ENCODE measurements around the gene DEFB123. TPM values are rescaled to one million over a fixed set of nuclear protein-coding genes. Genes with fewer than 3 reads are reported as not detected.
"Not testable (repeated sequence)": the region's sequence is repeated elsewhere in the genome, so short reads cannot be mapped to it uniquely, and the experiment has no call there.

The DEFB123 gene, protein sequence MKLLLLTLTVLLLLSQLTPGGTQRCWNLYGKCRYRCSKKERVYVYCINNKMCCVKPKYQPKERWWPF
- not detected for total RNA-seq

DNA sequence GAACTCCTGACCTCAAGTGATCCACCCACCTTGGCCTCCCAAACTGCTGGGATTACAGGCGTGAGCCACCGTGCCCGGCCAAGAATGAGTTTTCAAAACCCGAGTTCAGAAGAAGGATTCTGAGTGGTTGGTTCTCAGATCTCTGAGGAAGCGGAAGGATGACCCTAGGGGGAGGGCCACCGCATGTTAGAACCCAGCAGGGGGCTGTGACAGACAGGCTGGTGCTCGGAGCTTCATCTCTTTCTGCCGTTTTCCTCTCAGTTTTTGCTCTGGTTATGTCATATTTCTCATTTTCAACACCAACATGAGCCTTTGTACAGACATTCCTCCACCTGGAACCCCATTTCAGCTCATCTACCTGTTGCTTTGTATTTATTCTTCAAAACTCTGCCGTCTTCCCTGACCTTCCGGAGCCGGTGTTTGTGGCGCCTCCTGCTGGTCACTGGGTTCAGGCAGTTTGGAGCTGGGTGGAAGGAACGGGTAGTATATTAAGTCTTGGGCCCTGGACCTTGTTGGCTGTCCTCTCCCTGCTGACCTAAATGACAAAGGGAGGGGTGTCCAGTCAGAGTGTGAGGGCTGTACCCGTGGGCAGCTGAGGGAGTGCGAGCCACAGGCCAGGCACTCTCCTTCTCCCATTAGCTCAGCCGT is at the start of gene DEFB123:
DEFB123 (plus strand) TSS at position 621 of the 648 bp plus-strand sequence. CDS start 67 bp downstream, outside the sequence.
- DNase-seq: no peak

DNA sequence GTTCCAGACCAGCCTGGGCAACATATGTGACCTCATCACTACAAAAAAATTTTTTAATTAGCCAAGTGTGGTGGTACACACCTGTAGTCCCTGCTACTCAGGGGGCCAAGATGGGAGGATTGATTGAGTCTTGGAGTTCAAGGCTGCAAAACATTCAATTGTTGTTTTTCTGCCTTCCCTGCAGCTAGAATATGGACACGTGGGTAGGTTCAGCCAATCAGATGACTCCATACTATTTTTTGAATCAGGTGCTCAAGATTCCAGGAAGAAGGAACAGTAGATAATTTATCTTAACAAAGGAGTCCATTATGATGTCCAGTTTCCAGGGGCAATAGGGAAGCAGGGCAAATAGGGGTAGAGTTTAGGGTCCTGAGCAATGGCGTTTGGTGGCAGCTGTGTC is 47.6 kb upstream of the DEFB123 start:
- DNase-seq: no peak

DNA sequence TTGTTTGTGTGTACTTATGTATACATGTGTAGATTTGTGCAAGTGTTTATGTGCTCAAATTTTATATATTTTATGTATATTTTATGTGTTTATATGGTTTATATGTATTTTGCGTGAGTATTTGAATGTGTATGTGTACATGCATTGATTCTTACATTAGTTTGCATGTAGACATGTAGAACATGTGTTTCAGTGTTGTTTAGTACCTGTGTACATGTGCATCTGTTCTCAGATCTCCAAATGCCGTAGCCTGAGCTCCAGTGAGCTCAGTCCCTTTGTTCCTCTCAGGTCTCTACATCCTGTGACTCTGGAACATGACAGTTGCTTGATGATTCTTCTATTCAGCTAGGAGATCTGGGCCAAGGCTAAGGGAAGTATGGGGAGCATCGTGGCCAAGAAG is 45.5 kb upstream of the DEFB123 start:
- no peak for DNase-seq

DNA sequence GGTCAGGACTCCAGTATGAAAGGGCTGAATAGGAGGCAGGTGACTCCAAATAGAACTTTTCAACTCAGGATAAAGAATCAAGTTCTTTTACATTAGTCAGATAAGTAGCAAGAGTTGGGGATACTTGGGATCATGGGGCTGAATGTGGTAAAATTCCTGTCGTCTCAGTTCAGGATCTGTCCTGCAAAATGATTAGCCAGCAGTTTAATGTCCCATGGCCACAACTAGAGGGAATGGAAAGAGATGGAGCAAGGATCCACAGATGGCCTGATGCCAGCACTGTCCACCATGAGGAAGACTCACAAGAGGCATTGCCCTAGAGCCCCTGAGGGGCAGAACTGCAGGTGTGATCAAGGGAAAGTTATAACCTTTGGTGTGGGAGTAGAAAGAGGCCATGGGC is 36.5 kb upstream of the DEFB123 start:
- DNase-seq: no peak

DNA sequence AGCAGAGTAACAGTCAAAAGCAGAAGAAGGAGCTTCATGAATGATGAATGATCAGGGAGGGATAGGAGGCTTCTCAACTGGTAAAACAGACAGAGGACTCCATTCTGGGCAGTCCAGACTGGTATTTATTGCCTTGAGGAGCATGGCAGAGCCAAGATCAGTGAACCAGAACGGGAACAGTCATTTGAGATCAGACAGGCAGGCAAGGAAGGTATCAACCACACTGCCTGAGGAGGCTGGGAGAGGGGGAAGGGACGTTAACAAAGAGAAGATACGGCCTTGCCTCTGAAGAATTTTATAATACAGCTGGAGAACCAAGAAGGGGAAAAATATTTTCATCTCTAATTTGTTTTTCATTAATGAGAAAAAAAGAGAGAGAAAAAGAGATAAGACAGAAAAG is 34.3 kb upstream of the DEFB123 start, which contains the start of gene DEFB121:
DEFB121 (minus strand) TSS at position 101 of the 400 bp plus-strand sequence; CDS start at position 38, 63 bp downstream.
- no peak for DNase-seq

DNA sequence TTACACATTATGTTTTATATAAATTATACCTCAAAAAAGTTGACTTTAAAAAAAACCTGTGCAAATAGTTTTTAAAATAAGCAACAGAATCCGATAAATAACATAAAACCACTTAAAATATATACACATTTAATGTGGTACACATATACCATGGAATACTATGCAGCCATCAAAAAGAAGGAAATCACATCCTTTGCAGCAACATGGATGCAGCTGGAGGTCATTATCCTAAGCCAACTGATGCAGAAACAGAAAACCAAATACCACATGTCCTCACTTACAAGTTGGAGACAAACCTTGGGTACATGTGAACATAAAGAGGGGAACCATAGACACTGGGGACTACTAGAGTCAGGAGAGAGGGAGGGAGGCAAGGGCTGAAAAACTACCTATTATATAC is 30.4 kb upstream of the DEFB123 start:
- no peak for DNase-seq

DNA sequence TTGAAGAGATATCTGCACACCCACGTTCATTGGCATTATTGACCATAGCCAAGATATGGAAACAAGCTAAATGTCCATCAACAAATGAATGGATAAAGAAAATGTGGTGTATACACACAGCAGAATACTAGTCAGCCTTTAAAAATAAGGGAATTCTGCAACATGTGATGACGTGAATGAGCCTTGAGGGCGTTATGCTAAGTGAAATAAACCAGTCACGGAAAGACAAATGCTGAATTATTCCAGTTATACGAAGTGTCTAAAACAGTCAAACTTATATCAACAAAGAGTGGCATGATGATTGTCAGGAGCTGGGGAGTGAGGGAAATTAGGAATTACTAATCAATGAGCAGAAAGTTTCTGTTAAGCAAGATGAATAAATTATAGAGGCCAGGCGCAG is 26.1 kb upstream of the DEFB123 start:
- DNase-seq: no peak

DNA sequence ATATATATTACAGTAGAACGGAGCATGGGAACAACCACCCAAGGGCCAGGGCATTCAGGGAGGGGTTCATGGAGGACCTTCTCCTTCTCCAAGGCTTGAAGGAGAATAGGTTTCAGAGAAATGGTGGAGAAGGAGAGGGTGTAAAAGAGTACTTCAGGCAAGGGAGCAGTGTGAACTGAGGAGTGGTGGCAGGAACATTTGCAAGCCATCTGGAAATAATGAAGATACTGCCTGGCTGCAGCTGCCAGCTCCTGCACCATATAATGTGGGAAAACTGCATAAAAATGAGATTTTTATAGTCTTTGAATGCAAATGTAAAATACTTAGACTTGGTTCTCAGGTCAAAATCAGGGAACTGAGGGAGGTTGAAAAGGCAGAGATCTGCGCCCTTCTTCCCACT is 24.8 kb upstream of the DEFB123 start:
- DNase-seq: no peak

DNA sequence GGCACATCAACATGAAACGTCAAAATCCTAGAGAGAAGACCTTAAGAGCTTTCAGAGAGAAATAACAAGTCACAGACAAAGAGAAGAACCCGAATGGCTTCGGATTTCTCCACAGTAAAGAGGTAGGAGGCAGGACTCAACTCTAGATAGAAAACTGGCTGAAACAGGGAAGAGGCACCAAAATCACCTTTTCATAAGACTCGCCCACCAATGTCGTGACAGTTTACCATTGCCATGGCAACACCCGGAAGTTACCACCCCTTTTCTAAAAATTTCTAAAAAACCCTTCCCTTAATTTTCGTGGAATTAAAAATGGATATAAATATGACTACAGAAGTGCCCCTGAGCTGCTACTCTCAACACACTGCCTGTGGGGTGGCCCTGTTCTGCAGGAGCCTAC is 22.1 kb upstream of the DEFB123 start:
- DNase-seq: no peak

DNA sequence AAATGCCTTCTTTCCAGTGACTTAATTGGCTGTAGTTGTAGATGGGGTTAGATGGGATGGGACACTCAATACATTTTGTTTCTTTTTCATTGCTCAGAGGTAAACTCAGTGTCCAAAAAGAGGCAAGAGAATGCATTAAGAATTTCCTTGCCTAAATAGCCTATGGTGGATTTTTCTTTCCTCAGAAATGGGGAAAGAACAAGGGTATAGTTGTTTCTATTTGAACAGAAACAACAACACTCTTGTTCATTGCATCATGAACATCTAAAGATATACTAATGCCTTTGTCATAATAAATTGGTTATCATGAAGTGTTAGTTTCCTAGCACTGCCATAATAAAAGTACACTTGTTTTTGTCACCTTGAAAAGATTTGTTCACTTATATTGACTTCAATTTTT is 14.6 kb upstream of the DEFB123 start:
- no peak for DNase-seq

DNA sequence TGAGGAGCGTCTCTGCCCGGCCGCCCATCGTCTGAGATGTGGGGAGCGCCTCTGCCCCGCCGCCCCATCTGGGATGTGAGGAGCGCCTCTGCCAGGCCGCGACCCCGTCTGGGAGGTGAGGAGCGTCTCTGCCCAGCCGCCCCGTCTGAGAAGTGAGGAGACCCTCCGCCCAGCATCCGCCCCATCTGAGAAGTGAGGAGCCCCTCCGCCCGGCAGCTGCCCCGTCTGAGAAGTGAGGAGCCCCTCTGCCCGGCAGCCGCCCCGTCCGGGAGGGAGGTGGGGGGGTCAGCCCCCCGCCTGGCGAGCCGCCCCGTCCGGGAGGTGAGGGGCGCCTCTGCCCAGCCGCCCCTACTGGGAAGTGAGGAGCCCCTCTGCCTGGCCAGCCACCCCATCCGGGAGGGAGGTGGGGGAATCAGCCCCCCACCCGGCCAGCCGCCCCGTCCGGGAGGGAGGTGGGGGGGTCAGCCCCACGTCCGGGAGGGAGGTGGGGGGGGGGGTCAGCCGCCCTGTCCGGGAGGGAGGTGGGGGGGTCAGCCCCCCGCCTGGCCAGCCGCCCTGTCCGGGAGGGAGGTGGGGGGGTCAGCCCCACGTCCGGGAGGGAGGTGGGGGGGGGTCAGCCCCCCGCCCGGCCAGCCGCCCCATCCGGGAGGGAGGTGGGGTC is 13.4 kb upstream of the DEFB123 start:
- DNase-seq: not testable (repeated sequence)

DNA sequence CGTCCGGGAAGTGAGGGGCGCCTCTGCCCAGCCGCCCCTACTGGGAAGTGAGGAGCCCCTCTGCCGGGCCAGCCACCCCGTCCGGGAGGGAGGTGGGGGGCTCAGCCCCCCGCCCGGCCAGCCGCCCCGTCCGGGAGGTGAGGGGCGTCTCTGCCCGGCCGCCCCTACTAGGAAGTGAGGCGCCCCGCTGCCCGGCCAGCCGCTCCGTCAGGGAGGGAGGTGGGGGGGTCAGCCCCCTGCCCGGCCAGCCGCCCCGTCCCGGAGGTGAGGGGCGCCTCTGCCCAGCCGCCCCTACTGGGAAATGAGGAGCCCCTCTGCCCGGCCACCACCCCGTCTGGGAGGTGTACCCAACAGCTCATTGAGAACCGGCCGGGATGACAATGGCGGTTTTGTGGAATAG is 12.9 kb upstream of the DEFB123 start:
- not testable (repeated sequence) for DNase-seq

DNA sequence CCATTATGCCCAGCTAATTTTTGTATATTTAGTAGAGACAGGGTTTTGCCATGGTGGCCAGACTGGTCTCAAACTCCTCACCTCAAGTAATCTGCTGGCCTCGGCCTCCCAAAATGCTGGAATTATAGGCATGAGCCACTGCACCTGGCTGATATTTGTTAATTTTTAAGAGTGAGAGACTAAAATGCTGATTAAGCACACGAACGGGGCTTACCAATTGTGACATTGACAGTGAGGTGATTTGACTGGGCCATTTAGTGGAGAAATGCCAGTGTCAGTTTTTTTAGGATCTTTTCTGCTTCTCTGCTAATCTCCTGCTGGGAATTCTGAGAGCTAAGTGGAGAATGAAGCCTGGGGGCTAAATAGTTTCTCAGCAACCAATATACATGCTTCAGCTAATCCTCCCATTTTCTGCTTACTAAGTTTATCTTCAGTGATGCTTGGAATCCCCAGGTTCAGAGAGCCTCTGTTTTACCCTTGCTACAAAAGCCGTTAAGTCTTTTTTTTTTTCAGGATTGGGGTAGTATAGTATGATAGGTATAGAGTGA is 9.8 kb upstream of the DEFB123 start:
- DNase-seq: no peak

DNA sequence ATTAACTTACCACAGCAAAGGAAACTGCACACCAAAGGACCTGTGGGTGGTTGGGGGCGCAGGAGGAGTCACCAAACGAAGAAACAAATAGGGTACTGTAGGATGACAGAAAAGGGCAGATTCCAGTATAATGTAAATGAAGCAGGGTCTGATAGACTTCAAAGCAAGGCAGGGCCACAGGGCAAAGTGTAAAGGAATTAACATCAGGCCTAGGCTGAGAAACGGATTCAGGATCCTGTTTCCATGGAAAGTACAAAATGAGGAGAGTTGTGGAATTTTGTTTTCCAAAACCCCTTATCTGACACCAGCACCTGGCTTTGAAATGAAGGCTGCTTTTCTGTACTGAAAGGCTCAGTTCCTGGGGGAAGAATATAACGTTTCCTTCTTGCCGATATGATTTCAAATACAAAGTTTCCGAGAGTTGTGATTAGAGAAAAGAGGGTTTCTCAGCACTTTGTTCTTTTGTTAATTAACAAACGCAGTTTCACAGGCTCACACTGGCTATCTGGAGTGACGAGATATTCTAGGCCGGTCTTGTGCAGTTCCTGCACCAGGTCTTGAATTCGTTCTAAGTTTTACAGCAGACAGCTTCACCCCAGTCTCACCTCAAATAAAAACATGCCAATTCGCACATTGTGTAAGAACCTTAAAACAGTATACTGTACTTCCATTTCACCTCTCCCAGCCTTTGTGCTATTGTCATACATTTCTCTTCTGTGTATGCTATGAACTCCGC is 5.8 kb downstream of the DEFB123 start:
- DNase-seq: no peak

DNA sequence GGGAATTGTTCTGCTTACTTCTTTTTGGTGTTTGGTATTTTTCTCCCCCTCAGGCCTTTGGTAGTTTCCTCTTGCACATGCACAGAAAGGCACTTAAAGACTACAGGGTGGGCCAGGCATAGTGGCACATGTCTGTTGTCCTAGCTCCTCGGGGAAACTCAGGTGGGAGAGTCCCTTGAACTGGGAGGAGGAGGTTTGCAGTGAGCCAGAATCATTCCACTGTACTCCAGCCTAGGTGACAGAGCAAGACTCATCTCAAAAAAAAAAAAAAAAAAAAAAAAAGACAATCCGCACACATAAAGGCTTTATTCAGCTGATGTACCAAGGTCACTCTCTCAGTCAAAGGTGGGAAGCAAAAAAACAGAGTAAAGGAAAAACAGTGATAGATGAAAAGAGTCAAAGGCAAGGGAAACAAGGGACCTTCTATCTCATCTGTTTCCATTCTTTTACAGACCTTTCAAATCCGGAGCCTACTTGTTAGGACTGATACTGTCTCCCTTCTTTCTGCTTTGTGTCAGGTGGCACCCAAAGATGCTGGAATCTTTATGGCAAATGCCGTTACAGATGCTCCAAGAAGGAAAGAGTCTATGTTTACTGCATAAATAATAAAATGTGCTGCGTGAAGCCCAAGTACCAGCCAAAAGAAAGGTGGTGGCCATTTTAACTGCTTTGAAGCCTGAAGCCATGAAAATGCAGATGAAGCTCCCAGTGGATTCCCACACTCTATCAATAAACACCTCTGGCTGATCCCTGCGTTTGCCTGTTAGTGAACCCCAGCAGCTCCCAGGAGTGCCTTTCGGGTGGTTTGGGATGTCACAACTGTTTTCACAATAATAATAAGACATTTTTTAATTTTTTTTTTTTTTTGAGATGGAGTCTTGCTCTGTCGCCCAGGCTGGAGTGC is 9.3 kb downstream of the DEFB123 start:
- DNase-seq: no peak

DNA sequence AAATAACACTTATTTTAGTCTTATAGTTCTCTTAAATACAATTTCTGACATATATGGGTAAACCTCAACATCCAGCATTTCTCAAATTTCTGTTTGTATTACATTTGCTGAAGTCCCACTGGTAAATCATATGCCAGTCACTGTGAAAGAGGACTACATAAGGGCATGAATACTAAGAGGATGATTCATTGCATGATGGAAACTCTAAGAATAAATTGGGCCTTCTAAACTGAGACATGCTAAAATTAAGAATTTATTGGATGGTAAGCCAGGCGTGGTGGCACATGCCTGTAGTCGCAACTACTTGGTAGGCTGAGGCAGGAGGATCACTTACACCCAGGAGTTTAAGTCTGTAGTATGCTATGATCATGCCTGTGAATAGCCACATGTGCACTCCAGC is 12.1 kb downstream of the DEFB123 start:
- no peak for DNase-seq

DNA sequence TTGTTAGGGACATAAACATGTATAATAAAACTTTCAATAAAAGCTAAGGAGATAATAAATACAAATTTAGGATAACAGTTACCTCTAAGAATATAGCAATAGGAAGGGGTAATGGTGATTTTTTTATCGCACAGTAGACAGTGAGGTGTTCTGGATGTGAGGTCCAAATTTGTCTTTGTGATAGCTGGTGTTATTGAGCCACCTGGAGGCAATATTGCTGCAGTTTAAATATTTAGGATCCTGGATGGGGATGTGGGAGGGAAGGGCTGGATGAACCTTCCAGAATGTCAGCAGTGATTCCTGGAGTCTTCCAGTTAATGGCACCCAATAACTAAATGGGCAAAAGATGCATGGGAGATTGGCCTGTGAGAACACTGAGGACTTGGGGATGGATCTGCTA is 13.9 kb downstream of the DEFB123 start:
- DNase-seq: no peak

DNA sequence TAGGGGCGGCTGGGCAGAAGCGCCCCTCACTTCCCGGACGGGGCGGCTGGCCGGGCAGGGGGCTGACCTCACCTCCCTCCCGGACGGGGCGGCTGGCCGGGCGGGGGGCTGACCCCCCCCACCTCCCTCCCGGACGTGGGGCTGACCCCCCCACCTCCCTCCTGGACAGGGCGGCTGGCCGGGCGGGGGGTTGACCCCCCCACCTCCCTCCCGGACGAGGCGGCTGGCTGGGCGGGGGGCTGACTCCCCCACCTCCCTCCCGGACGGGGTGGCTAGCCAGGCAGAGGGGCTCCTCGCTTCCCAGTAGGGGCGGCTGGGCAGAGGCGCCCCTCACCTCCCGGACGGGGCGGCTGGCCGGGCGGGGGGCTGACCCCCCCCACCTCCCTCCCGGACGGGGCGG is 30.5 kb downstream of the DEFB123 start:
- not testable (repeated sequence) for DNase-seq

DNA sequence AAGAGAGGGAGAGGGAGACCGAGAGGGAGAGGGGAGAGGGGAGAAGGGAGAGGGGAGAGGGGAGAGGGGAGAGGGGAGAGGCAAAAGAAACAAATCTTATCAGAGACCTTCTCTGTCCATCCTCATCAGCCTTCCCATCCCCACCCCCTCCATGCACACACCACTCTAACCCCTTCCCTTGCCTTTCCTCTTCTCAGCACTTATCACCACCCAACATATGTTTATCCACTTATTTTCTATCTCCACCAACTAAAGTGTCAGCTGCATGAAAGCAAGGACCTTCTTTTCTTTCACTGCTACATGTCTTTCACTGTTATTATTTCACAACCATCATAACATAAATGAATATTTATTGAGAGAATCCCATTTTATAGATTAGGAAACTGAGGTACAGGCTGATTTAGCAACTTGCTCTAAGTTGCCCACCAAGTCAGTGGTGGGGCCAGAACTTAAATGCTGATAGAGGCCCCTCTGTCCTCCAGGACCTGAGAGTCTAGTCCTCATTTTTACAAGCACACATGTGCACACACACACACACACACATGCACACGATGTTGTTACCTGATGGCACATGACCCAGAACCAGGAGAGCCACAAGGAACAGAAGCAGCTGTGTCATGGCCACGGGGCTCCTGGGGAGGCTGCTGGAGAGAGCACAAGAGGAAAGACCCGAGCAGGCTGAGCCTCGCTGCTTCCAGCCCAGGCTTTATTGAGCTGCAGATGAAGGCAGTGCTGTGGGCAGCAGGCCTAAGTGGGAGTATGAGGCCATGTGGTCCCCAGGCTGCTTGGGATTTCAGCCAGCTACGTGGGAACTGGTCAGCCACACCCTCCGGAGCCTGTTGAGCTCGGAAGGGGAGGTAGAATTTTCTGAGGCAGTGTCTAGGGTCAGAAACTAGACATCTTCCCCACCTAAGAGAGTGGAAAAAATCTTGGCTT is 32.2 kb downstream of the DEFB123 start:
- no peak for DNase-seq

DNA sequence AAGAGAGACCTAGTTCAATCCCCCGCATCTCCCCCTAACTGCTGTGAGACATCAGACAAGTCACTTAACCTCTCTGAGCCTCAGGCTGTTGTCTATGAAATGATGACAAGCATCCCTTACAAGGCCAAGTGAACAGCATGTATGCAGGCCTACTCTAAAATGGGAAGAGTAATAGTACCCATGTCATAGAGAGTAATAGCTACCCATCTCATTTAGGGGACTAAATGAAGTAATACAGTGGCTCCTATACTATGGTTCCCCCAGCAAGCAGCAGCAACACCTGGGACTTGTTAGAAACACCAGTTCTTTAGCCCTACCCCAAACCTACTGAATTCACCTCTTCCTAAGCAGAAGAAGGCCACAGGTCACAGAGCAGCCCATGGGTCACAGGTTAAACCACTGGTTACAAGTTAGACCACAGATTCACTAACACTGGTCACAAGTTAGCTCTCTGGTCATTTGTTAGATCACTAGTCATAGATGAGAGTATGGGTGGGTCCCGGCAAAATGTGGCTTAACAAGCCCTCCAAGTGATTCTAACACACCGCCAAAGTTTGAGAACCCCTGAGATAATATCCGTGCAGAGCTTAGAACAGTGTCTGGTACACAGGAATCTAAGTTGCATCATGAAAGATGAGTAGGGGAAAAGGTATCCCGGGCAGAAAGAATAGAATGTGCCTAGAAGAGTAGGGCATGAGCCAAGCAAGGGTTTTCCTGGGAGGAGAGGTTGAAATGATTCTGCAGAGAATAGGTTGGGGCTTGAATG is 33.1 kb downstream of the DEFB123 start:
- DNase-seq: no peak
